Peyer's patch (tissue), 4 donors: ENCODE data around the gene SLC40A1.

ENCODE experiments used
- POLR2A ChIP-seq, 2 donors: fragments of 450-650 bp; IDR thresholded peaks; one replicate each; pipeline ENCODE4 v1.5.1; 2017; ENCODE audit warnings: antibody characterized with exemption in 2 of 2, mild to moderate bottlenecking in 2 of 2, moderate library complexity in 2 of 2
- TF ChIP-seq, protein P1 (sequence below), 6 experiments: fragments of 450-650 bp in 4 of 6; fragments of 200-600 bp in 2 of 6; sonication (generic) in 1 of 6; IDR thresholded peaks; one replicate each; pipeline ENCODE4 v1.5.1; 2017 to 2019; ENCODE audit warnings: antibody characterized with exemption in 6 of 6, mild to moderate bottlenecking in 3 of 6, moderate library complexity in 1 of 6

DNA sequence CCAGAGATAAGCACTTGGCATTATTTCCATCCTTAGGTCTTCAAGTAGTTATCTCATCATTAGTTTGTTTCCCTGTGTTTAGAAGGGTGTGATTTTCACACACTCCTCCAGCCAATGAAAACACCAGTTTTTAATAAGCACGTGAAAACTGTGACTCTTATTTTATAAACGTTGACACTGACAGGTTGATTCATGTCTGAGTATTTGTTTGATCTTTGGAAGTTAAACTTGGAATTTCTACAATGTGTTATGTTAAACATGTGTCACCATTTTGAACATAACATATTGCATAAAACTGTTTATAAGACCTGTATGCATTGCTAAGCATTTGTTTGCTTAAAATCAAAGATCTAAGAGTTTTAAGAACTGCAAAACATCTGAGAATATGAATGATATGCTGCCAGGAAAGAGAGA is 27.6 kb downstream of the SLC40A1 start:
- TF ChIP-seq, protein P1, sequence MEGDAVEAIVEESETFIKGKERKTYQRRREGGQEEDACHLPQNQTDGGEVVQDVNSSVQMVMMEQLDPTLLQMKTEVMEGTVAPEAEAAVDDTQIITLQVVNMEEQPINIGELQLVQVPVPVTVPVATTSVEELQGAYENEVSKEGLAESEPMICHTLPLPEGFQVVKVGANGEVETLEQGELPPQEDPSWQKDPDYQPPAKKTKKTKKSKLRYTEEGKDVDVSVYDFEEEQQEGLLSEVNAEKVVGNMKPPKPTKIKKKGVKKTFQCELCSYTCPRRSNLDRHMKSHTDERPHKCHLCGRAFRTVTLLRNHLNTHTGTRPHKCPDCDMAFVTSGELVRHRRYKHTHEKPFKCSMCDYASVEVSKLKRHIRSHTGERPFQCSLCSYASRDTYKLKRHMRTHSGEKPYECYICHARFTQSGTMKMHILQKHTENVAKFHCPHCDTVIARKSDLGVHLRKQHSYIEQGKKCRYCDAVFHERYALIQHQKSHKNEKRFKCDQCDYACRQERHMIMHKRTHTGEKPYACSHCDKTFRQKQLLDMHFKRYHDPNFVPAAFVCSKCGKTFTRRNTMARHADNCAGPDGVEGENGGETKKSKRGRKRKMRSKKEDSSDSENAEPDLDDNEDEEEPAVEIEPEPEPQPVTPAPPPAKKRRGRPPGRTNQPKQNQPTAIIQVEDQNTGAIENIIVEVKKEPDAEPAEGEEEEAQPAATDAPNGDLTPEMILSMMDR (IDR thresholded peaks at IDR 0.05), result no peak
- TF ChIP-seq POLR2A (IDR thresholded peaks at IDR 0.05), result no peak
